Lung (tissue), 12 donors: Measurements from ENCODE around the gene SVOP. TPM values are rescaled to one million over a fixed set of nuclear protein-coding genes. Genes with fewer than 3 reads are reported as not detected.
A peak's percentile ranks its signal among the peaks of the same experiment; 100 is the strongest.

Source experiments
- ATAC-seq: fragments of 200-7000 bp; cut with Tn5 transposase; one replicate; pipeline ENCODE4 v1.9.1; 2020; ENCODE audit warnings: moderate number of reproducible peaks; ENCODE audit not compliant: insufficient read depth, low FRiP score
- DNase-seq, 3 donors: peaks; one replicate each; pipeline ENCODE4 v3.0.0-alpha.2; 2013 to 2017
- H3K27ac ChIP-seq, 2 donors: one replicate each; pipeline ENCODE4 v1.5.1; 2013; ENCODE audit warnings: mild to moderate bottlenecking in 2 of 2, moderate library complexity in 2 of 2, control low read depth in 1 of 2, inconsistent platforms in 1 of 2, low read depth in 1 of 2, low read length in 1 of 2
- H3K27me3 ChIP-seq, 3 donors: one replicate each; pipeline ENCODE4 v1.5.1; 2013; ENCODE audit warnings: low read length in 2 of 3; ENCODE audit not compliant: control insufficient read depth in 3 of 3, insufficient read depth in 3 of 3
- H3K36me3 ChIP-seq, 4 donors: one replicate each; pipeline ENCODE4 v1.5.1; 2013; ENCODE audit warnings: low read length in 4 of 4, mild to moderate bottlenecking in 1 of 4, moderate library complexity in 1 of 4; ENCODE audit not compliant: control insufficient read depth in 4 of 4, insufficient read depth in 4 of 4
- H3K4me1 ChIP-seq, 5 donors: one replicate each; pipeline ENCODE4 v1.5.1; 2013; ENCODE audit warnings: low read length in 5 of 5, mild to moderate bottlenecking in 2 of 5, moderate library complexity in 1 of 5; ENCODE audit not compliant: control insufficient read depth in 5 of 5, insufficient read depth in 5 of 5
- H3K4me3 ChIP-seq: one replicate; pipeline ENCODE4 v1.5.1; 2013; ENCODE audit warnings: mild to moderate bottlenecking, control low read depth, moderate library complexity
- H3K9ac ChIP-seq, 2 donors: one replicate each; pipeline ENCODE4 v1.5.1; 2013; ENCODE audit warnings: low read length in 2 of 2, control low read depth in 1 of 2; ENCODE audit not compliant: insufficient read depth in 1 of 2
- H3K9me3 ChIP-seq, 4 donors: one replicate each; pipeline ENCODE4 v1.5.1; 2013; ENCODE audit warnings: low read length in 3 of 4, mild to moderate bottlenecking in 1 of 4, moderate library complexity in 1 of 4; ENCODE audit not compliant: control insufficient read depth in 4 of 4, insufficient read depth in 3 of 4
- WGBS, 2 donors: extraction: QIAGEN DNeasy Blood & Tissue Kit; methylation state at CpG; one replicate each; pipeline ENCODE4 v1.1.7; 2013; 5-methylcytosine and 5-hydroxymethylcytosine counted together
- polyA plus RNA-seq, 2 donors: library from polyadenylated mRNA; stranded (reverse); fragments of 200-250 nt; gene quantifications; one replicate each; pipeline ENCODE4 v1.2.1, GENCODE V29; 2013
- total RNA-seq, 2 donors: library from RNA; depleted of rRNA in 1 of 2; stranded (reverse); fragments of >200 nt in 1 of 2; gene quantifications; one replicate each; pipeline ENCODE4 v1.2.1, GENCODE V29; 2014 to 2021
- TF ChIP-seq, protein P1 (sequence below): IDR thresholded peaks from 2 replicates; pipeline ENCODE4 v1.5.1; 2012; ENCODE audit warnings: mild to moderate bottlenecking; ENCODE audit errors: control extremely low read depth, extremely low read depth
- donor health status: control.
- donor health status: control.
- donor health status: Bipolar disorder and iron deficiency.
- donor health status: healthy.
- donor health status: DM: yes; HTN: yes; CAD: no.

Gene SVOP
- total and polyA plus RNA-seq, 4 donors = 0.11 TPM; not detected in 3

DNA sequence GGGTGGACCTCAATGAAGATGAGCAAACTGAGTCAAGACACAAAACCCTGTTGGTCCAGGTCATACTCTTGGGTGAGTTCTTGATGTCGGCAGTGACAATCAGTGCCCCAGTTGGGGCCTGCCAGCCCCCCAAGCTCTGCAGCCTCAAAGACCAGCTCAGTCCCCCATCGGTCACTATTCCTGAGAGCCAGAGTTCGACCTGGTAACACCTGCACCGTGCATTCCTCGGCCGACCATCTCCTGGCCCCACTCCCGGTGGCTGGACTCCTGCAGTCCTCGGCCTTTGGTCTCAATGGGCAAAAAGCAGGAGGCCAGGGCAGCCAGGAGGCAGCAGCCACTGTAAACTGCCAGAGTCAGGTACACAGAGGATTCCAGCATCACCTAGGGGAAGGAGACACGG lies 108.5 kb downstream of the SVOP start:
- Histone ChIP-seq H3K4me3 (no peak overlapping the region), H3K4me1 (peaks cover 0 to 17% (median 3%) of the 10 kb centered on the region in 5 donors), H3K36me3 (no peaks in the 10 kb centered on the region), H3K27ac (no peak overlapping the region), H3K9me3 (peaks cover 0 to 2% (median 0%) of the 10 kb centered on the region in 4 donors), H3K27me3 (no peaks in the 10 kb centered on the region), H3K9ac (no peak overlapping the region)
- WGBS, 2 donors = 93 to 97% methylated on average over 9 of the region's 9 CpGs
- ATAC-seq (no peak), DNase-seq (no peak)
- TF ChIP-seq, protein P1, sequence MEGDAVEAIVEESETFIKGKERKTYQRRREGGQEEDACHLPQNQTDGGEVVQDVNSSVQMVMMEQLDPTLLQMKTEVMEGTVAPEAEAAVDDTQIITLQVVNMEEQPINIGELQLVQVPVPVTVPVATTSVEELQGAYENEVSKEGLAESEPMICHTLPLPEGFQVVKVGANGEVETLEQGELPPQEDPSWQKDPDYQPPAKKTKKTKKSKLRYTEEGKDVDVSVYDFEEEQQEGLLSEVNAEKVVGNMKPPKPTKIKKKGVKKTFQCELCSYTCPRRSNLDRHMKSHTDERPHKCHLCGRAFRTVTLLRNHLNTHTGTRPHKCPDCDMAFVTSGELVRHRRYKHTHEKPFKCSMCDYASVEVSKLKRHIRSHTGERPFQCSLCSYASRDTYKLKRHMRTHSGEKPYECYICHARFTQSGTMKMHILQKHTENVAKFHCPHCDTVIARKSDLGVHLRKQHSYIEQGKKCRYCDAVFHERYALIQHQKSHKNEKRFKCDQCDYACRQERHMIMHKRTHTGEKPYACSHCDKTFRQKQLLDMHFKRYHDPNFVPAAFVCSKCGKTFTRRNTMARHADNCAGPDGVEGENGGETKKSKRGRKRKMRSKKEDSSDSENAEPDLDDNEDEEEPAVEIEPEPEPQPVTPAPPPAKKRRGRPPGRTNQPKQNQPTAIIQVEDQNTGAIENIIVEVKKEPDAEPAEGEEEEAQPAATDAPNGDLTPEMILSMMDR = no peak

DNA sequence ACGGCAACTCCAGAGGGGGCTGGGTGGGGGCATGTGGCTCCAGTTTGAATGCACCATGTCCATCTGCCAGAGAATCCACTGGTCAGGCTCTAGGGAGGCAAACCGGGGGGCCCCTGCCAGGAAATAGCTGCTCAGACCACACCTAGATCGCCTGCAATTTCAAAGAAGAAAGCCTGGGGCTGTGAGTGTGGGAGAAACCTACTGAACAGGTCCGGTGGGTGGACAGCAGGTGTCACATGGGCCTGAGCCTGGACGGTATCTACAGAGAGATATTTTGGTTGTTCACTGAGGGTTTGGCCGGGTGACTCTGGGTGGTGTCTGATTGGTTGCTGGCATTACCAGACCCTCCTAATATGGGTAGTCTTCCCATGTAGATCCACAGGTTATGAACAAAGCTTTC lies 109.0 kb downstream of the SVOP start:
- no peak for ATAC-seq

DNA sequence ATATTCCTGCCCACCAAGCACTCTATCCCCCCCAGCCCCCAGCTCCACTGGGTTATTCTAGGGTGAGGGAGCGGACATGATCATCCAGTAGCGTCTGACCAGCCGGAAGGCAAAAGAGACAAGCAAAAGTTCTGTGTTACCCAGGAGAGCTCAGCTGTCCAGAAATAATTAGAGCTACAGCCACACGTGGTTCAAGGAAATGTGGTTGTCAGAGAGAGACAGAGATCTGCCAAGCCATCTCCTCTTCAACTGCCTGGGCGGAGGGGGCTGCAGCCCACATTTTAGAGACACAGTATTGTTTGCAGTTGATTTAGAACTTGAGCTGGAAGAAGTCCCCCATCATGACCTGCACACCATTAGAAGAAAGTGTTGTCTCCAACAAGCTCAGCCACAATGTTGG lies 110.5 kb downstream of the SVOP start:
- Histone ChIP-seq H3K9me3 (peaks cover 0 to 2% (median 0%) of the 10 kb centered on the region in 4 donors), H3K27ac (no peak overlapping the region), H3K27me3 (no peaks in the 10 kb centered on the region), H3K4me1 (peaks cover 0 to 17% (median 3%) of the 10 kb centered on the region in 5 donors), H3K9ac (no peak overlapping the region), H3K36me3 (no peaks in the 10 kb centered on the region), H3K4me3 (no peak overlapping the region)
- DNase-seq (no peak), ATAC-seq (no peak)
- TF ChIP-seq, protein P1 = no peak
- WGBS, 2 donors = 81 to 82% methylated on average over 5 of the region's 5 CpGs

More for the DNA sequence above, 109.0 kb downstream of the SVOP start:
- DNase-seq = no peak
- H3K4me1 ChIP-seq = peaks cover 0 to 17% (median 3%) of the 10 kb centered on the region in 5 donors
- H3K27me3 ChIP-seq = no peaks in the 10 kb centered on the region
- H3K4me3 ChIP-seq = no peak overlapping the region
- no peak overlapping the region for H3K27ac ChIP-seq
- WGBS, 2 donors = 73 to 87% methylated on average over 6 of the region's 6 CpGs
- H3K36me3 ChIP-seq = no peaks in the 10 kb centered on the region
- peaks cover 0 to 2% (median 0%) of the 10 kb centered on the region in 4 donors for H3K9me3 ChIP-seq
- no peak overlapping the region for H3K9ac ChIP-seq
- TF ChIP-seq, protein P1 = no peak

DNA sequence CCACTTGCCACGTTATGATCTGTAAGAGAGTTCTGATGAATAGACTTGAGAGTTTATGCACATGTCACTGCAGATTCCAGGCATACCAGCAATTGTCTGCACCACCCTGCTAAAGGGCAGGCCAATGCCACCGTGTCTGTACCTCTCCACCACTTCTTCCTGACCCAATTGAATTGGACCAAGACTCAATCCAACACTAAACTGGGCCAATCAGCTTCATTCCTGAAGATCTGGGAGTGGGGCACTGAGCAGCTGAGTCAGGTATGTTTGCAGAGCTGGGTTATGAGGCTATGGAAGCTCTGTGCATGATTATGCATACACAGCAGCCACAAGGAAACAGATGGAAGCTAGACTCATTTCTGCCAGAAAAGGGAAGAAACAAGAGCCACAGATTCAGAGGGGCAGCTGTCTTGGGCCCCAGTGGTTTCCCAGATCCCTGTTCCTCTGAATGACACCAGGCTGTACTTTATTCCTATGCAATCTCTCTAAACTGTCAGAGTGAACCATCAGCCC lies 113.0 kb downstream of the SVOP start:
- no peak for ATAC-seq

More for the DNA sequence above, 113.0 kb downstream of the SVOP start:
- peak; percentile 22 to 66 (median 57) for DNase-seq
- peaks cover 0 to 8% (median 0%) of the 10 kb centered on the region in 5 donors for H3K4me1 ChIP-seq
- H3K9ac ChIP-seq = no peak overlapping the region
- WGBS, 2 donors = 9 to 11% methylated on average over 2 of the region's 2 CpGs
- H3K27me3 ChIP-seq = no peaks in the 10 kb centered on the region
- peaks cover 0 to 2% (median 0%) of the 10 kb centered on the region in 4 donors for H3K9me3 ChIP-seq
- no peaks in the 10 kb centered on the region for H3K36me3 ChIP-seq
- TF ChIP-seq, protein P1 = no peak
- no peak overlapping the region for H3K27ac ChIP-seq
- H3K4me3 ChIP-seq = no peak overlapping the region
